ENCODE data around the gene SRPX. TPM values are rescaled to one million over a fixed set of nuclear protein-coding genes. Genes with fewer than 3 reads are reported as not detected.

SRPX gene
- total RNA-seq, 1 experiment from 2014 or later: 381 TPM

GRCh38 chrX:38138900-38139299, 81.8 kb downstream of the SRPX start:
- no peak for DNase-seq (ENCODE audit: low read depth)

GRCh38 chrX:38138157-38138891, 82.3 kb downstream of the SRPX start:
- no peak for DNase-seq (ENCODE audit: low read depth)

GRCh38 chrX:38129366-38129765, 91.3 kb downstream of the SRPX start:
- DNase-seq (ENCODE audit: low read depth): no peak

GRCh38 chrX:38127961-38128360, 92.7 kb downstream of the SRPX start:
- peak; percentile 13 for DNase-seq (ENCODE audit: low read depth)

GRCh38 chrX:38126179-38126578, 94.5 kb downstream of the SRPX start:
- DNase-seq (ENCODE audit: low read depth): peak; percentile 15

- DNase-seq (ENCODE audit: low read depth): peak; percentile 12
Observed at GRCh38 chrX:38124000-38124399, 96.7 kb downstream of the SRPX start.

- DNase-seq (ENCODE audit: low read depth): peak; percentile 23
Observed at GRCh38 chrX:38117485-38117884, 103.2 kb downstream of the SRPX start.

GRCh38 chrX:38116706-38117105, 104.0 kb downstream of the SRPX start:
- no peak for DNase-seq (ENCODE audit: low read depth)

- DNase-seq (ENCODE audit: low read depth): peak; percentile 47
Observed at GRCh38 chrX:38112566-38112965, 108.1 kb downstream of the SRPX start.

GRCh38 chrX:38111196-38111595, 109.5 kb downstream of the SRPX start:
- no peak for DNase-seq (ENCODE audit: low read depth)

- DNase-seq (ENCODE audit: low read depth): no peak
Observed at GRCh38 chrX:38110231-38110630, 110.4 kb downstream of the SRPX start.

GRCh38 chrX:38109042-38109898, 111.4 kb downstream of the SRPX start:
- DNase-seq (ENCODE audit: low read depth): no peak

- DNase-seq (ENCODE audit: low read depth): no peak
Observed at GRCh38 chrX:38108364-38108763, 112.3 kb downstream of the SRPX start.

GRCh38 chrX:38106991-38107655, 113.5 kb downstream of the SRPX start:
- DNase-seq (ENCODE audit: low read depth): no peak

- DNase-seq (ENCODE audit: low read depth): no peak
Observed at GRCh38 chrX:38105216-38105725, 115.4 kb downstream of the SRPX start.

GRCh38 chrX:38103857-38104812, 116.5 kb downstream of the SRPX start:
- no peak for DNase-seq (ENCODE audit: low read depth)

- no peak for DNase-seq (ENCODE audit: low read depth)
Observed at GRCh38 chrX:38102875-38103274, 117.8 kb downstream of the SRPX start.

GRCh38 chrX:38102240-38102639, 118.4 kb downstream of the SRPX start:
- no peak for DNase-seq (ENCODE audit: low read depth)

- no peak for DNase-seq (ENCODE audit: low read depth)
Observed at GRCh38 chrX:38099688-38100087, 121.0 kb downstream of the SRPX start.
